ENCODE measurements around the gene MEF2A.

MEF2A gene

DNA sequence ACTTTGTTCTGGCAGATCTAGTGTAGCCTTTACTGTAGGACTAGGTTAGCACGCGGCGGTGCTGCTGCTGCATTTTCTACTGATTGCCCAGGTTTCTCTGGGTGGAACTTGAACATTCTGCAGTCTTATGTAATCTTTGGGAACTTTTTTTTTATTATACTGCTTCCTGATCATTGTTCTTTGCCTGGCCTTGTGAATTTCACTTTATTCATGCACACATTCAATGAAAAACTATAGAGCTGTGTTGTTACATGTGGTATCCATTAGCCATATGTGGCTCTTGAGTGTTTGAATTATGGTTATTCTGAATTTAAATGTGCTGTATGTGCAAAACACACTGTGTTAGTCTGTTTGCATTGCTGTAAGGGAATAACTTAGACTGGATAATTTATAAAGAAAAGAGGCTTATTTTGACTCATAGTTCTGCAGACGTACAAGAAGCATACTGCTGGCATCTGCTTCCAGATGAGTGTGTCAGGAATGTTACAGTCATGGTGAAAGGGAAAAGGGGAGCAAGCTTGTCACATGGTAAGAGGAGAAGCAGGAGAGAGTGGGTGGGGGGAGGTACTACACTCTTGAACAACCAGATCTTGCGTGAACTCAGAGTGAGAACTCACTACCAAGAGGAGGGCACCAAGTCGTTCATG is 26.5 kb downstream of the MEF2A start:
- TF ChIP-seq, protein P1, sequence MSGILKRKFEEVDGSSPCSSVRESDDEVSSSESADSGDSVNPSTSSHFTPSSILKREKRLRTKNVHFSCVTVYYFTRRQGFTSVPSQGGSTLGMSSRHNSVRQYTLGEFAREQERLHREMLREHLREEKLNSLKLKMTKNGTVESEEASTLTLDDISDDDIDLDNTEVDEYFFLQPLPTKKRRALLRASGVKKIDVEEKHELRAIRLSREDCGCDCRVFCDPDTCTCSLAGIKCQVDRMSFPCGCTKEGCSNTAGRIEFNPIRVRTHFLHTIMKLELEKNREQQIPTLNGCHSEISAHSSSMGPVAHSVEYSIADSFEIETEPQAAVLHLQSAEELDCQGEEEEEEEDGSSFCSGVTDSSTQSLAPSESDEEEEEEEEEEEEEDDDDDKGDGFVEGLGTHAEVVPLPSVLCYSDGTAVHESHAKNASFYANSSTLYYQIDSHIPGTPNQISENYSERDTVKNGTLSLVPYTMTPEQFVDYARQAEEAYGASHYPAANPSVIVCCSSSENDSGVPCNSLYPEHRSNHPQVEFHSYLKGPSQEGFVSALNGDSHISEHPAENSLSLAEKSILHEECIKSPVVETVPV (CRISPR knock-in tag; IDR thresholded peaks at IDR 0.05) = no peak
- TF ChIP-seq ZFP30 (CRISPR knock-in tag; IDR thresholded peaks at IDR 0.05) (no peak), ZNF8 (CRISPR knock-in tag; IDR thresholded peaks at IDR 0.05) (no peak), PATZ1 (CRISPR knock-in tag; IDR thresholded peaks at IDR 0.05; ENCODE audit: borderline replicate concordance) (no peak), ESRRG (CRISPR knock-in tag; IDR thresholded peaks at IDR 0.05) (no peak), BACH2 (CRISPR knock-in tag; IDR thresholded peaks at IDR 0.05; ENCODE audit: borderline replicate concordance) (no peak), PPARA (CRISPR knock-in tag; IDR thresholded peaks at IDR 0.05; ENCODE audit: borderline replicate concordance) (no peak), OSR1 (CRISPR knock-in tag; IDR thresholded peaks at IDR 0.05) (no peak), ZC3H10 (CRISPR knock-in tag; IDR thresholded peaks at IDR 0.05) (no peak), ARNTL (CRISPR knock-in tag; IDR thresholded peaks at IDR 0.05; ENCODE audit: borderline replicate concordance, low read depth) (no peak), SNAI2 (CRISPR knock-in tag; IDR thresholded peaks at IDR 0.05) (no peak), CSDC2 (CRISPR knock-in tag; IDR thresholded peaks at IDR 0.05) (no peak), RARB (CRISPR knock-in tag; IDR thresholded peaks at IDR 0.05) (no peak), TCF4 (CRISPR knock-in tag; IDR thresholded peaks at IDR 0.05; ENCODE audit: borderline replicate concordance) (no peak)
- TF ChIP-seq, protein P2, sequence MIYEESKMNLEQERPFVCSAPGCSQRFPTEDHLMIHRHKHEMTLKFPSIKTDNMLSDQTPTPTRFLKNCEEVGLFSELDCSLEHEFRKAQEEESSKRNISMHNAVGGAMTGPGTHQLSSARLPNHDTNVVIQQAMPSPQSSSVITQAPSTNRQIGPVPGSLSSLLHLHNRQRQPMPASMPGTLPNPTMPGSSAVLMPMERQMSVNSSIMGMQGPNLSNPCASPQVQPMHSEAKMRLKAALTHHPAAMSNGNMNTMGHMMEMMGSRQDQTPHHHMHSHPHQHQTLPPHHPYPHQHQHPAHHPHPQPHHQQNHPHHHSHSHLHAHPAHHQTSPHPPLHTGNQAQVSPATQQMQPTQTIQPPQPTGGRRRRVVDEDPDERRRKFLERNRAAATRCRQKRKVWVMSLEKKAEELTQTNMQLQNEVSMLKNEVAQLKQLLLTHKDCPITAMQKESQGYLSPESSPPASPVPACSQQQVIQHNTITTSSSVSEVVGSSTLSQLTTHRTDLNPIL (CRISPR knock-in tag; IDR thresholded peaks at IDR 0.05; ENCODE audit: low read depth) = no peak
- TF ChIP-seq, protein P3, sequence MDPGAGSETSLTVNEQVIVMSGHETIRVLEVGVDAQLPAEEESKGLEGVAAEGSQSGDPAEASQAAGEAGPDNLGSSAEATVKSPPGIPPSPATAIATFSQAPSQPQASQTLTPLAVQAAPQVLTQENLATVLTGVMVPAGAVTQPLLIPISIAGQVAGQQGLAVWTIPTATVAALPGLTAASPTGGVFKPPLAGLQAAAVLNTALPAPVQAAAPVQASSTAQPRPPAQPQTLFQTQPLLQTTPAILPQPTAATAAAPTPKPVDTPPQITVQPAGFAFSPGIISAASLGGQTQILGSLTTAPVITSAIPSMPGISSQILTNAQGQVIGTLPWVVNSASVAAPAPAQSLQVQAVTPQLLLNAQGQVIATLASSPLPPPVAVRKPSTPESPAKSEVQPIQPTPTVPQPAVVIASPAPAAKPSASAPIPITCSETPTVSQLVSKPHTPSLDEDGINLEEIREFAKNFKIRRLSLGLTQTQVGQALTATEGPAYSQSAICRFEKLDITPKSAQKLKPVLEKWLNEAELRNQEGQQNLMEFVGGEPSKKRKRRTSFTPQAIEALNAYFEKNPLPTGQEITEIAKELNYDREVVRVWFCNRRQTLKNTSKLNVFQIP (CRISPR knock-in tag; IDR thresholded peaks at IDR 0.05; ENCODE audit: borderline replicate concordance, low read depth) = no peak
- ATAC-seq = no peak

DNA sequence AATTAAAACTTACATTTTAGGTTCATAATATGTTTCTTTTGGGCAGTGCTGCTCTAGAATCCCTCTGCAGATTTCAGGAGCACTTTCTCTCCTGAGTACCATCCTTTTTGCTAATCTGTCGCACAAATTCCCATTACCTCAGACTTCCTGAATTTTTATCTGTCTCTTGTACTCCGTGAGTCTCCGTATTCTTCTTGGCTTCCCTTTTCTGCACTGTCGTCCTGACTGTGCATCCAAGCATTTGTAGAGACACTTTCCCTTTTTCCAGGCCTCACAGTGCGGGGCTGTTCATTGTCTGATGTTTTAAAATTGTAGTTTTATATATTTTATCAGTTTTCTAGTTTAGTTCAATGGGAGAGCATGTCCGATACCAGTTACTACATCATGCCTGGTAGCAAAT is 27.3 kb downstream of the MEF2A start:
- TF ChIP-seq SNAI2 (CRISPR knock-in tag; IDR thresholded peaks at IDR 0.05) (no peak), ZC3H10 (CRISPR knock-in tag; IDR thresholded peaks at IDR 0.05) (no peak), ZNF8 (CRISPR knock-in tag; IDR thresholded peaks at IDR 0.05) (no peak), PPARA (CRISPR knock-in tag; IDR thresholded peaks at IDR 0.05; ENCODE audit: borderline replicate concordance) (no peak)

GRCh38 chr15:99594916-99595315 is 29.1 kb downstream of the MEF2A start:
- ATAC-seq = no peak

More for the DNA sequence above, 27.3 kb downstream of the MEF2A start:
- no peak for ATAC-seq

DNA sequence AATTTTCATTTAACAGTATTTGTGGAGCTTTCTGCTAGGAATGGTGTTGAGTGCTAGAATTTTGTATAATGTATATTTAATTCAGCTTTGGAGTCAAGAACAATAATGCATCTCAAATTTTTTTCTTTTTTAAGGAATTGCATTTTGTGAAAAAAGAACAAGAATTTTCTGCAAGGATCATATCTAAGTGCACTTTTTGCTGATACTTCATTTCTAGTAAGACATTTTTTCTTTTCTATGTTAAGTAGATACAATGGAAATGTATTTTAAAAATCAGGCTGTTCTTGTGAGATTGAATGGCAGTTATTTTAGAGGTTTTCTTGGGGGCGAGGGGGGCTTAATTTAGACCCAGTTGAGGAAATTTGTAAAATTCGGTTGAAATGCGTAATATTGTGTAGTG is 32.5 kb downstream of the MEF2A start:
- no peak for ATAC-seq
- TF ChIP-seq ZFP3 (CRISPR knock-in tag; IDR thresholded peaks at IDR 0.05) (no peak), ARNTL (CRISPR knock-in tag; IDR thresholded peaks at IDR 0.05; ENCODE audit: borderline replicate concordance, low read depth) (no peak), BACH2 (CRISPR knock-in tag; IDR thresholded peaks at IDR 0.05; ENCODE audit: borderline replicate concordance) (no peak), PPARA (CRISPR knock-in tag; IDR thresholded peaks at IDR 0.05; ENCODE audit: borderline replicate concordance) (no peak), ISL1 (CRISPR knock-in tag; IDR thresholded peaks at IDR 0.05) (no peak), OSR1 (CRISPR knock-in tag; IDR thresholded peaks at IDR 0.05) (no peak), GLIS3 (CRISPR knock-in tag; IDR thresholded peaks at IDR 0.05) (no peak), PATZ1 (CRISPR knock-in tag; IDR thresholded peaks at IDR 0.05; ENCODE audit: borderline replicate concordance) (no peak), TOX (CRISPR knock-in tag; IDR thresholded peaks at IDR 0.05; ENCODE audit: borderline replicate concordance) (no peak), ESRRG (CRISPR knock-in tag; IDR thresholded peaks at IDR 0.05) (no peak)
- TF ChIP-seq, protein P2 (CRISPR knock-in tag; IDR thresholded peaks at IDR 0.05; ENCODE audit: low read depth) = no peak

More at GRCh38 chr15:99594916-99595315, 29.1 kb downstream of the MEF2A start:
- TF ChIP-seq ZFP3 (CRISPR knock-in tag; IDR thresholded peaks at IDR 0.05) (no peak), ZFP30 (CRISPR knock-in tag; IDR thresholded peaks at IDR 0.05) (no peak), TOX (CRISPR knock-in tag; IDR thresholded peaks at IDR 0.05; ENCODE audit: borderline replicate concordance) (no peak), TCF4 (CRISPR knock-in tag; IDR thresholded peaks at IDR 0.05; ENCODE audit: borderline replicate concordance) (no peak), CSDC2 (CRISPR knock-in tag; IDR thresholded peaks at IDR 0.05) (no peak), OSR1 (CRISPR knock-in tag; IDR thresholded peaks at IDR 0.05) (no peak), ESRRG (CRISPR knock-in tag; IDR thresholded peaks at IDR 0.05) (no peak)
- TF ChIP-seq, protein P2 (CRISPR knock-in tag; IDR thresholded peaks at IDR 0.05; ENCODE audit: low read depth) = no peak
